ENCODE data around the gene S1PR2.
A peak's percentile ranks its signal among the peaks of the same experiment; 100 is the strongest.

Gene S1PR2

GRCh38 chr19:10230861-10231611, at the start of gene S1PR2:
S1PR2 (minus strand) TSS chr19:10231331; CDS start chr19:10224905, 6,426 bp downstream.
- H3K9me3 Mint-ChIP-seq: no peaks in the 10 kb centered on the region
- no peaks in the 10 kb centered on the region for H3K36me3 Mint-ChIP-seq (ENCODE audit: low read depth)
- no peaks in the 10 kb centered on the region for H3K27me3 Mint-ChIP-seq
- peak within 1 kb of the TSS; percentile 83 for H3K4me3 Mint-ChIP-seq
- peaks cover 37% of the 10 kb centered on the region for H3K4me1 Mint-ChIP-seq (ENCODE audit: low read depth)
- H3K27ac Mint-ChIP-seq: peak within 1 kb of the TSS; percentile 77

GRCh38 chr19:10279737-10280442, 48.8 kb upstream of the S1PR2 start:
- Mint-ChIP-seq H3K4me3 (peak overlapping the region; percentile 24), H3K9me3 (no peaks in the 10 kb centered on the region), H3K27ac (peak overlapping the region; percentile 36), H3K4me1 (ENCODE audit: low read depth) (peaks cover 19% of the 10 kb centered on the region), H3K36me3 (ENCODE audit: low read depth) (peaks cover 54% of the 10 kb centered on the region), H3K27me3 (no peaks in the 10 kb centered on the region)

- no peaks in the 10 kb centered on the region for H3K27me3 Mint-ChIP-seq
- peaks cover 26% of the 10 kb centered on the region for H3K4me1 Mint-ChIP-seq (ENCODE audit: low read depth)
- H3K27ac Mint-ChIP-seq: no peak overlapping the region
- no peak overlapping the region for H3K4me3 Mint-ChIP-seq
- peaks cover 54% of the 10 kb centered on the region for H3K36me3 Mint-ChIP-seq (ENCODE audit: low read depth)
- no peaks in the 10 kb centered on the region for H3K9me3 Mint-ChIP-seq
Measured at GRCh38 chr19:10278935-10279334, 47.8 kb upstream of the S1PR2 start.

DNA sequence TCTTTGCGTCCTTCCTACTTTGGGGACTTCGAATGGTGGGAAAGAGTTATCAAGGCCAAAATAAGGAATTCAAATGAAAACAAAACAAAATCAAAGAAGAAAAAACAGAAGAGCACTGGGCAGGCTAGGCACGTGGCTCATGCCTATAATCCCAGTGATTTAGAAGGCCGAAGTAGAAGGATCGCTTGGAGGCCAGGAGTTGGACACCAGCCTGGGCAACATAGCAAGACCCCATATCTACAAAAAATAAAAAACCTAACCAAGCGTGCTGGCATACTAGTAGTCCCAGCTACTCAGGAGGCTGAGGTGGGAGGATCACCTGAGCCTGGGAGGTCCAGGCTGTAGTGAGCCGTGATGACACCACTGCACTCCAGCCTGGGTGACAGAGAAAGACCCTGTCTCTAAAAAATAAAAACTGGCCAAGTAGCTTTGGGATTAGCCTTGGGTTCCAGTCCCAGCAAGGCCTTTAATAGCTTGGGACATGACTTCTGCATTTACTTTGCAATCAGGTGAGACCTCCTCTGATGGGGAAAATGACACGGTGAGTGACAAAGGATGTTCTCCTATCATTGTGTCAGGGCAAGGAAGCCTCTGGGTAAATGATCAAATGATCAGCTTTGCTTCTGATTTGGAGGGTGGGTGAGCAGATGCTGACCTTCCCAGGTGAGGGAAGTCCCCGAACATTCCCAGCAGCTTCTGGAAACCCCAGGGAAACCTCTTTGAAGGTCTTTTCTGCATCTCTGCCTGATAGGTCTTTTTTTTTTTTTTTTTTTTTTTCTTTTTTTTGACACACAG, 46.9 kb upstream of the S1PR2 start:
- H3K4me3 Mint-ChIP-seq: no peak overlapping the region
- no peak overlapping the region for H3K27ac Mint-ChIP-seq
- H3K4me1 Mint-ChIP-seq (ENCODE audit: low read depth): peaks cover 32% of the 10 kb centered on the region
- peaks cover 50% of the 10 kb centered on the region for H3K36me3 Mint-ChIP-seq (ENCODE audit: low read depth)
- H3K9me3 Mint-ChIP-seq: no peaks in the 10 kb centered on the region
- no peaks in the 10 kb centered on the region for H3K27me3 Mint-ChIP-seq

GRCh38 chr19:10274589-10274988, 43.5 kb upstream of the S1PR2 start:
- Mint-ChIP-seq H3K4me3 (peak overlapping the region; percentile 25), H3K4me1 (ENCODE audit: low read depth) (peaks cover 51% of the 10 kb centered on the region), H3K9me3 (no peaks in the 10 kb centered on the region), H3K36me3 (ENCODE audit: low read depth) (peaks cover 42% of the 10 kb centered on the region), H3K27me3 (no peaks in the 10 kb centered on the region), H3K27ac (peak overlapping the region; percentile 71)

GRCh38 chr19:10271543-10272086, 40.5 kb upstream of the S1PR2 start:
- H3K4me1 Mint-ChIP-seq (ENCODE audit: low read depth): peaks cover 45% of the 10 kb centered on the region
- no peaks in the 10 kb centered on the region for H3K27me3 Mint-ChIP-seq
- no peaks in the 10 kb centered on the region for H3K9me3 Mint-ChIP-seq

GRCh38 chr19:10270616-10271394, 39.7 kb upstream of the S1PR2 start, which contains the start of gene ICAM1:
ICAM1 (plus strand) TSS chr19:10271120; CDS start chr19:10271160, 40 bp downstream.
- peaks cover 21% of the 10 kb centered on the region for H3K36me3 Mint-ChIP-seq (ENCODE audit: low read depth)
- H3K27me3 Mint-ChIP-seq: no peaks in the 10 kb centered on the region
- peak within 1 kb of the TSS; percentile 86 for H3K4me3 Mint-ChIP-seq

More at GRCh38 chr19:10271543-10272086, 40.5 kb upstream of the S1PR2 start:
- peaks cover 21% of the 10 kb centered on the region for H3K36me3 Mint-ChIP-seq (ENCODE audit: low read depth)
- peak overlapping the region; percentile 86 for H3K4me3 Mint-ChIP-seq
- H3K27ac Mint-ChIP-seq: peak overlapping the region; percentile 93

GRCh38 chr19:10270180-10270615, 39.1 kb upstream of the S1PR2 start:
- H3K4me3 Mint-ChIP-seq: peak overlapping the region; percentile 86
- no peaks in the 10 kb centered on the region for H3K27me3 Mint-ChIP-seq
- peaks cover 19% of the 10 kb centered on the region for H3K36me3 Mint-ChIP-seq (ENCODE audit: low read depth)
- H3K27ac Mint-ChIP-seq: peak overlapping the region; percentile 93
- no peaks in the 10 kb centered on the region for H3K9me3 Mint-ChIP-seq
- peaks cover 45% of the 10 kb centered on the region for H3K4me1 Mint-ChIP-seq (ENCODE audit: low read depth)

More at GRCh38 chr19:10270616-10271394, 39.7 kb upstream of the S1PR2 start, which contains the start of gene ICAM1:
- peak within 1 kb of the TSS; percentile 93 for H3K27ac Mint-ChIP-seq
- H3K4me1 Mint-ChIP-seq (ENCODE audit: low read depth): peaks cover 45% of the 10 kb centered on the region
- no peaks in the 10 kb centered on the region for H3K9me3 Mint-ChIP-seq

DNA sequence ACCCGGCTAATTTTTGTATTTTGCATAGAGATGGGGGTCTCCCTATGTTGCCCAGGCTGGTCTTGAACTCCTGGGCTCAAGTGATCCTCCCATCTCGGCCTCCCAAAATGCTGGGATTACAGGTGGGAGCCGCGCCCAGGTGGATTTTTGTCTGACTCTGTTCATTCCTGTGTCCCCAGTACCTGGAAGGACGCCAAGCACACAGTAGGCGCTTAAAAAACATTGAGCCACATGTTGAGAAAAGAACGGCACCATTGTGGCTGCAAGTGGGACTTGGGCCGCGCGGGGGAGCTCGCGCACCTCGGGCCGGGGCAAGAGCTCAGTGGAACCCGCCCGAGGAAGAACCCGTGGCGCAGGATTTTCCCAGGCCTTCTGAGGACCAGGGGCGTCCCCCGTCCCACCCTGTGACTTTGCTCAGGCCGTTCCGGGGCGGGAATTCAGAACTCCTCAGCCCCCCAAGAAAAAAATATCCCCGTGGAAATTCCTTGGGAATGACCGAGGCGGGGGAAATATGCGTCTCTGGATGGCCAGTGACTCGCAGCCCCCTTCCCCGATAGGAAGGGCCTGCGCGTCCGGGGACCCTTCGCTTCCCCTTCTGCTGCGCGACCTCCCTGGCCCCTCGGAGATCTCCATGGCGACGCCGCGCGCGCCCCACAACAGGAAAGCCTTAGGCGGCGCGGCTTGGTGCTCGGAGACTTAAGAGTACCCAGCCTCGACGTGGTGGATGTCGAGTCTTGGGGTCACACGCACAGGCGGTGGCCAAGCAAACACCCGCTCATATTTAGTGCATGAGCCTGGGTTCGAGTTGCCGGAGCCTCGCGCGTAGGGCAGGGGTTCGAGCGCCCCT, 38.4 kb upstream of the S1PR2 start:
- H3K27me3 Mint-ChIP-seq: no peaks in the 10 kb centered on the region
- peaks cover 14% of the 10 kb centered on the region for H3K36me3 Mint-ChIP-seq (ENCODE audit: low read depth)
- H3K4me1 Mint-ChIP-seq (ENCODE audit: low read depth): peaks cover 43% of the 10 kb centered on the region
- peak overlapping the region; percentile 86 for H3K4me3 Mint-ChIP-seq
- H3K27ac Mint-ChIP-seq: peak overlapping the region; percentile 93
- no peaks in the 10 kb centered on the region for H3K9me3 Mint-ChIP-seq

DNA sequence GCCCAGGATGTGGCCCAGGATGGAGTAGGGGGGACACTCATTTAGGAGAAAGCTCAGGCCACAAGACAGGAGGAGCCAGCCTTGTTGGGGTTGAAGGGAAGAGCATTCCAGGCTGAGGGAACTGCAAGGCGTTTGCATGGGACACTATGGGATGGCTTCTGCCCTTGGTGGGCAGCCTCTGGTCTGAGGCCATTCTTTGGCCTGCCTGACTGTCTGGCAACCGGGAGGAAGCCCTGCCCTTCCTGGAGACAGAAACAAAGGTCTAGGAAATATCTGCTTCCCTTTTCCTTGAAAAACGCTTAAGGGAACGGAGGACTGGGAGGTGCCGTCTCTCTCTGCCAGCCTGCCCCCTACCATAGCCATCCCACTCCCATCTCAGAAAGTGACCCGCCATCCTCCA, 36.9 kb upstream of the S1PR2 start:
- Mint-ChIP-seq H3K4me1 (ENCODE audit: low read depth) (peaks cover 33% of the 10 kb centered on the region), H3K27me3 (no peaks in the 10 kb centered on the region), H3K36me3 (ENCODE audit: low read depth) (peaks cover 5% of the 10 kb centered on the region), H3K27ac (no peak overlapping the region), H3K9me3 (no peaks in the 10 kb centered on the region), H3K4me3 (no peak overlapping the region)

GRCh38 chr19:10266706-10267105, 35.6 kb upstream of the S1PR2 start:
- Mint-ChIP-seq H3K9me3 (no peaks in the 10 kb centered on the region), H3K27ac (no peak overlapping the region), H3K36me3 (ENCODE audit: low read depth) (no peaks in the 10 kb centered on the region)

DNA sequence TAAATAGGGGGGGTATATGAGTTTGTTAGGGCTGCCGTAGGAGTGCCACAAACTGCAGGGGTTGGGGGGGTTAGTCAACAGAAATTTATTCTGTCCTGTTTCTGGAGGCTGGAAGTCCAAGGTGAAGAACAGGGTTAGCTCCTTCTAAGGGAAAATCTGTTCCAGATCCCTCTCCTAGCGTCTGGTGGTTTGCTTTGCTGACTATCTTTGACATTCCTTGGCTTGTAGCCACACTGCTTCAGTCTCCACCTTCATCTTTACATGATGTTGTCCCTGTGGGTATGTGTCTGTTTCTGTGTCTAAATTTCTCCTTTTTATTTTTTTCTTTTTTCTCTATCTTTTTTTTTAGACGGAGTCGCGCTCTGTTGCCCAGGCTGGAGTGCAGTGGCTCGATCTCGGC, 31.6 kb upstream of the S1PR2 start:
- no peak overlapping the region for H3K4me3 Mint-ChIP-seq
- no peaks in the 10 kb centered on the region for H3K9me3 Mint-ChIP-seq
- no peak overlapping the region for H3K27ac Mint-ChIP-seq
- peaks cover 24% of the 10 kb centered on the region for H3K4me1 Mint-ChIP-seq (ENCODE audit: low read depth)
- H3K27me3 Mint-ChIP-seq: no peaks in the 10 kb centered on the region
- H3K36me3 Mint-ChIP-seq (ENCODE audit: low read depth): peaks cover 9% of the 10 kb centered on the region

More at GRCh38 chr19:10266706-10267105, 35.6 kb upstream of the S1PR2 start:
- Mint-ChIP-seq H3K4me3 (no peak overlapping the region), H3K27me3 (no peaks in the 10 kb centered on the region), H3K4me1 (ENCODE audit: low read depth) (peaks cover 21% of the 10 kb centered on the region)

DNA sequence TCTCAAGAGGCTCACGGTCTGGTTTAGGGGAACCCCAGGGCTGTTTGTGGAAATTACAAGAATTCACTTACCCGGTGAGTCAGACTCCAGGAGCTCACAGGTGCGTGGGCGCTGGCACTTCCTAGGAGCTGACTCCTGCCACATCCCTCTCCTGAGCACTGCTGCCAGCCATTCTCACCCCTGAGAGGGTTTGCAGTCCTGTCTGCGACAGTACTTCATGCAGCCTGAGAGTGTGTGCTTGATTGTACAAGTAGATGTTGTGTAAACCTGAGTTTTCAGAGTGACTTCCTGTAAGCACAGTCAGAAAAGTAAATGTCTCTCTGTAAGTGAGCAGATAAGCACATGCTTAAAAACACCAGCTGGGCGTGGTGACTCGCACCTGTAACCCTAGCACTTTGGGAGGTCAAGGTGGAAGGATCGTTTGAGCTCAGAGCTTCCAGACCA, 29.0 kb upstream of the S1PR2 start:
- Mint-ChIP-seq H3K4me1 (ENCODE audit: low read depth) (peaks cover 24% of the 10 kb centered on the region), H3K27ac (peak overlapping the region; percentile 84), H3K9me3 (no peaks in the 10 kb centered on the region), H3K36me3 (ENCODE audit: low read depth) (peaks cover 30% of the 10 kb centered on the region), H3K4me3 (peak overlapping the region; percentile 44), H3K27me3 (no peaks in the 10 kb centered on the region)
